Retinal pigment epithelial cell (primary cell): ENCODE data around the gene PIEZO1.

Experiments used
- DNase-seq: peaks from one replicate; pipeline ENCODE4 v3.0.0-alpha.2; 2010; ENCODE audit warnings: low read depth
- H3K4me3 ChIP-seq: 2 replicates; pipeline ENCODE4 v1.5.1; 2011; ENCODE audit warnings: mild to moderate bottlenecking, low read length, control low read depth, moderate library complexity
- TF ChIP-seq, protein P1 (sequence below): conservative IDR thresholded peaks from 2 replicates; pipeline ENCODE4 v1.5.1; 2011; ENCODE audit warnings: low read depth, low read length, control low read depth, inconsistent platforms

Gene PIEZO1

DNA sequence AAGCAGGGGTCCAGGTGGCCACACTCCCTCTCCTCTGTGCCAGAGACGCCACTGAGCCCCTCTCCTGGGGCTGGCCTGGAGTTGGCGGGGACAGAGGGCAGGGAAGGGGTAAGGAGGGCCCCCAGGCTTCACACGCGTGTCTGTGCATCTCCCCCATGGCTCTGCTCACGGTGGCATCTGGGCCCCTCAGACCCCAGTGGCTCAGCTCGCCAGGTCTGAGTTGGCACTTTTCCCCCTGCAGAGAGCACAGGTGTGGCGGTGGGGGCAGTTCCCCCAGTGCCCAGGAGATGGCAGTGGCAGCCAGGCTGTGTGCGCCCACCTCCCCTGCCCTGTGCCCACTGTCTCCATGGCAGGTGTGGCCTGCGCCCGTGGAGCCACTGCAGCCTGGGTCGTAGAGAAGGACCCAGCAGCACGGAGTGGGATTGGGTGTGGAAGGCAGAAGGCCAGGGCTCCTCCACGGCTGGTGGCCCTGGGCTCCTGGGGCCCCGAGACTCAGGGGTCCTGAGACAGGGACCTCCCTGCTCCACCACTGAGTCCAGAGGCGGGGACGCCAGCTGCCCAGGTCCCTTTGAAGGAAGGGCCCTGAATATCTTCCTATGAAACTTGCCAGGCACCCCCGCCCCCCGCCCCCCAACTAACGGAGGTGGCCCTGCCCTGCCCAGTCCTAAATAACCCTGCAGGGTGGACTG, 31.0 kb upstream of the PIEZO1 start:
- no peak for DNase-seq

DNA sequence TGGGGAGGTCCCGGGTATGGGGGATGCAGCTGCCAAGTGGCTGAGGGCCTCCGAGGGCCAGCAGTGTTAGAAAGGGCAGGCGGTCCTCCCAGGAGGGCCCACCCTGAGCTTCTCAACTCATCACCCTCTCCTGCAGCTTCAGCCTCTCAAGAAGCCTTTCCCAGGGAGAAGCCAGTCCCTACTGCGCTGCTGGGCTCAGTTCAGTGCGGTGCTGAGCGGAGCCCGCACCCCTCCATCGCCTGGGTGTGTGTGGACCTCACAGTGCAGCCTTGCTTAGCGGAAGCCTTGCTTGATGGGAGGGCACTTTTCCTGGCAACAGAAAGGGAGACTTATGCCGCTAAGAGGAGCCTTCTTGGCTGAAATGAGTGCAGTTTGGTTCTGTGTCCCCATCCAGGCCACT, 30.2 kb upstream of the PIEZO1 start:
- DNase-seq: no peak
- no peak overlapping the region for H3K4me3 ChIP-seq
- TF ChIP-seq, protein P1, sequence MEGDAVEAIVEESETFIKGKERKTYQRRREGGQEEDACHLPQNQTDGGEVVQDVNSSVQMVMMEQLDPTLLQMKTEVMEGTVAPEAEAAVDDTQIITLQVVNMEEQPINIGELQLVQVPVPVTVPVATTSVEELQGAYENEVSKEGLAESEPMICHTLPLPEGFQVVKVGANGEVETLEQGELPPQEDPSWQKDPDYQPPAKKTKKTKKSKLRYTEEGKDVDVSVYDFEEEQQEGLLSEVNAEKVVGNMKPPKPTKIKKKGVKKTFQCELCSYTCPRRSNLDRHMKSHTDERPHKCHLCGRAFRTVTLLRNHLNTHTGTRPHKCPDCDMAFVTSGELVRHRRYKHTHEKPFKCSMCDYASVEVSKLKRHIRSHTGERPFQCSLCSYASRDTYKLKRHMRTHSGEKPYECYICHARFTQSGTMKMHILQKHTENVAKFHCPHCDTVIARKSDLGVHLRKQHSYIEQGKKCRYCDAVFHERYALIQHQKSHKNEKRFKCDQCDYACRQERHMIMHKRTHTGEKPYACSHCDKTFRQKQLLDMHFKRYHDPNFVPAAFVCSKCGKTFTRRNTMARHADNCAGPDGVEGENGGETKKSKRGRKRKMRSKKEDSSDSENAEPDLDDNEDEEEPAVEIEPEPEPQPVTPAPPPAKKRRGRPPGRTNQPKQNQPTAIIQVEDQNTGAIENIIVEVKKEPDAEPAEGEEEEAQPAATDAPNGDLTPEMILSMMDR: no peak

More for the DNA sequence above, 31.0 kb upstream of the PIEZO1 start:
- TF ChIP-seq, protein P1: peak; percentile 73
- H3K4me3 ChIP-seq: no peak overlapping the region

DNA sequence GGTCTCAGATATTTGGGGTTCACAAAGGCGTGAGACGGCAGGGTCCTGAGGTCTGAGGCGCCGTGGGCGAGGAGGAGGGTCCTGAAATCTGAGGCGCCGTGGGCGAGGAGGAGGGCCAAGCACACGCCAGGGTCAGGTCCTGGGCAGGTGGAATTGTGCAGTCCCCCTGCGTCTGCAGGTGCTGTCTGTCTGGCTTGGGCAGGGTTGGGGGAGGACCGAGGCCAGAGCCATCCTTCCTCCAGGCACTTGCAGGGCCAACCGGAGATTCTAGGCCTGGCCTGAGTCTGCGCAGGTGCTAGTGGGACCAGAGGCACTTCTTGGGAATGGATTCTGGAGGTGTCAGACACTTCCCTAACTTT, 29.1 kb upstream of the PIEZO1 start:
- H3K4me3 ChIP-seq: no peak overlapping the region
- no peak for DNase-seq
- TF ChIP-seq, protein P1: no peak

DNA sequence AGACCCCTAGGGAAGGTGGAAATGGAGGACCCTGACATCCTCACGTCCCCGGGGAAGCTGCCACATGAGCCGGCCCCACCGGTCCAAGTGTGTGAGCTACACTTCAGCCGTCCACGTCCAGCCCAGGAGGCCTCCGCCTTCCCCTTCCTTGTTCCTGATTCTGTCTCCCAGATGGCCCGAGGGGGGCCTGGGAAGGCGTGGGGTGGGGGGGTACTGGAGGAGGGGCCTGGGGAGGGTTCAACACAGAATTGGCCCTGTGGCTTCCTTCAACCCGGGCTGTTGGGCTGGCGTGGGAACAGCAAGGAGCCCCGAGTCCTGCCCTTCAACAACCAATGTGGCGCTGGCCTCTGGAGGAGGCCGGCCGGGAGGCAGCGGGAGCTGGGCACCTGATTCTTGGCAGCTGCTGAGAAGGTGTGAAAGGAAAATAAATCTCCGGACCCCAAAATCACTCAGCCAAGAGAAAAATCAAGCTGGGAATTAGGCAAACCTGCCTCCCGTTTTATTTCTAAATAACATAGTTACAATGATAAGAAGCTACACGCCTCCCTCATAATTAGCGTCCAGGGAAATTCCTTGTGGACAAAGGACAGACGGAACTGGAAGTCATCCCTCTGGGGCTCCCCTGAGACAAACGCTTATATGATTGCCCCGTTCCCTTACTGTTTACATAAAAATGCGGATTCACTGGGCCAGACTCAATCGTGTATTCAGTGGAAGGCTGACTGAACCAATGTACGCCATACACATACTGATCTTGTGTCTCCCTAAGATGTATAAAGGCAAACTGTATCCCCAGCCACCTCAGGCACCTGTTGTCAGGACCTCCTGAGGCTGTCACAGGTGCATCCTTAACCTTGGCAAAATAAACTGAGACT, 28.5 kb upstream of the PIEZO1 start:
- no peak for DNase-seq
- TF ChIP-seq, protein P1: no peak
- no peak overlapping the region for H3K4me3 ChIP-seq

DNA sequence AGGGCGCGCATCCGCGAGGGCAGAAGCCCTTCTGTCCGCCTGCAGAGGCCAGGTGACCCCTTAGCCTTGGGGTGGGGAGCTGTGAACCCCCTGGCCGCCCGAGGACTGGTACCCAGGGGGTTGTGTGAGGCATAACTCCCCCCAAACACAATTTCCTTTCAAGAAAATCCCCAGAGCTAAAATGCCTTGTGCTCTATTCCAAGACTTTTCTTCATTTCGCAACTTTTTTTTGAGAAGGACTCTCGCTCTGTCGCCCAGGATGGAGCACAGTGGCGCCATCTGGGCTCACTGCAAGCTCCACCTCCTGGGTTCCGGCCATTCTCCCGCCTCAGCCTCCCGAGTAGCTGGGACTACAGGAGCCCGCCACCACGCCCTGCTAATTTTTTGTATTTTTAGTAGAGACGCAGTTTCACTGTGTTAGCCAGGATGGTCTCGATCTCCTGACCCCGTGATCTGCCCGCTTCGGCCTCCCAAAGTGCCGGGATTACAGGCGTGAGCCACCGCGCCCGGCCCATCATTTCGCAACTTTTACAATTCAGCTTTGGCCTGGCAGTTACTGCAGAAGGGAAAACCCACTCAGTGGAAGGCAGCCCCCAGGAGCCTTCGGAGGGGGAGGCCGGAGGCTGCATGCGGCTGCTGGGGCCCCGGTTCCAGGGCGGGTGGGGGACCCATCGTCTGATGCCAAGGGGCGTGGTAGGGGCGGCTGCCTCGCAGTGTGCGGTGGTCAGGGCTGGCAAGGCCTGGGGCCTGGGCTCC, 27.7 kb upstream of the PIEZO1 start:
- H3K4me3 ChIP-seq: peak overlapping the region; percentile 55
- DNase-seq: no peak
- TF ChIP-seq, protein P1: peak; percentile 8

DNA sequence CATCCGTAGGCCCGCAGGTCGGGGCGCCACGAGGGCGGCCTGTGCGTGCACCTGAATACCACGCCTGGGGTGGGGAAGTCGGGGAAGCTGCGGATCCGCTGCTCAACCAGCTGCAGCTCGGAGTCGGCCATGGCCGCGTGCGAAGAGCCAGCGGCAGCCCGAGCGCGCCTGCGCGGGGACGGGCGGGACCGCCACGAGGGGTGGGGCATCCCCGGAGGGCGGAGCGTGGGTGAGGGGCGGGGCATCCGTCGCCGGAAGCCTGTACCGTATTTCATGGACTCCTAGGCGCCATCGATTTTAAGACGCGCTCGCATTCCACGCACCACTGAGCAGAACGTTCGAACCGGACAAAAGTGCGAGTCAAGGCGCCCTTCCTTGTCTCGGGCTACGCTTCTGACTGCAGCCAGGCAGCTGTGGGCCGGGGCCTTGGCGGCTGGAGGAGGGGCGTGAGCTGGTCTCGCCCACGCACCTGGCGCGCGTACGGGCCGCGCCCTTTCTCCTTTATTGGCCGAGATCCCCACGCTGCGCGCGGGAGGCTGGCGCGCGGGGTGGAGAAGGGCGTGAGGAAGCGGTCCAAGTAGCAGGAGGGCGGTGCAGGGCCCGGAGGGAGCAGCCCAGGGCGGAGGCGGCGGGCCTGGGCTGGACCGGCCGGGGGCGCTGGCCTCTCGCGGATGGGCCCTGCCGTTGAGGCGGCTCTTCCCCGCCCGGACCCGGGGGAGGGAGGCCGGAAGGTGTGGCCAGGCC, 26.9 kb upstream of the PIEZO1 start, which contains the start of gene APRT:
Gene APRT, minus strand, starts transcription at position 160 of the 744 bp plus-strand sequence. Its CDS starts 29 bp downstream, at position 131.
- peak within 1 kb of the TSS; percentile 55 for H3K4me3 ChIP-seq
- TF ChIP-seq, protein P1: no peak
- DNase-seq: peak; percentile 60
